ENCODE results near the gene SH3RF3. TPM values are rescaled to one million over a fixed set of nuclear protein-coding genes. Genes with fewer than 3 reads are reported as not detected.

Gene SH3RF3
- total RNA-seq, 1 experiment from 2014 or later = 1.0 TPM

DNA sequence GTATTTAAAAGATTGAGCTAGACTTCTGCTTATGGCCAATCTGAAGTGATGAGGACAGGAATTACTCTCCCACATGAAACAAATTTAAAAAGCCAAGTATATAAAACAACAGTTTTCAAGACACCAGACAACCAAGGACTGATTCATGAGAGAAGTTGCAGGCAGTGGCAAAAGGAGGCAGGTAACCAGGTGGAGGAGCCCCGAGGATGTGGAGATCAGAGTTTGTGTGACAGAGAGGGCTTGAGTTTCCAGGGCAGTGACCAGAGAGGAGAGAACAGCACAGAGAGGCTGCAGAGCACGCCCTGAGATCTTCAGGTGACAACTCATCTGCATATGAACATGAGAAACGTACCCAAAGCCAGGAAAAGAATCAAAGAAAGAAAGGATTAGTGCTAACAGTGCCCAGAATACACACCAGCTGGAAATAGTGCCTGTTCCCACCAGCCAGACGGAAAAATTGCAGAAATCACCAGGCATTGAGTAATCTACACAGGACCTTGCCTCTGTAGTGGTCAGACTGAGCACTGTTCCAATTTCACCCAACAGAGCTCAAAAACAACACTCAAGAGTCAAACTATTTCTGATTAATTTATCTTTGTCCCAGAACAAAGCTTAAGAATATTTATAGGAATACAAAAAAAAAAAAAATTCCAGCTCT lies 311.6 kb downstream of the SH3RF3 start (continued):
- TF ChIP-seq, protein P1, sequence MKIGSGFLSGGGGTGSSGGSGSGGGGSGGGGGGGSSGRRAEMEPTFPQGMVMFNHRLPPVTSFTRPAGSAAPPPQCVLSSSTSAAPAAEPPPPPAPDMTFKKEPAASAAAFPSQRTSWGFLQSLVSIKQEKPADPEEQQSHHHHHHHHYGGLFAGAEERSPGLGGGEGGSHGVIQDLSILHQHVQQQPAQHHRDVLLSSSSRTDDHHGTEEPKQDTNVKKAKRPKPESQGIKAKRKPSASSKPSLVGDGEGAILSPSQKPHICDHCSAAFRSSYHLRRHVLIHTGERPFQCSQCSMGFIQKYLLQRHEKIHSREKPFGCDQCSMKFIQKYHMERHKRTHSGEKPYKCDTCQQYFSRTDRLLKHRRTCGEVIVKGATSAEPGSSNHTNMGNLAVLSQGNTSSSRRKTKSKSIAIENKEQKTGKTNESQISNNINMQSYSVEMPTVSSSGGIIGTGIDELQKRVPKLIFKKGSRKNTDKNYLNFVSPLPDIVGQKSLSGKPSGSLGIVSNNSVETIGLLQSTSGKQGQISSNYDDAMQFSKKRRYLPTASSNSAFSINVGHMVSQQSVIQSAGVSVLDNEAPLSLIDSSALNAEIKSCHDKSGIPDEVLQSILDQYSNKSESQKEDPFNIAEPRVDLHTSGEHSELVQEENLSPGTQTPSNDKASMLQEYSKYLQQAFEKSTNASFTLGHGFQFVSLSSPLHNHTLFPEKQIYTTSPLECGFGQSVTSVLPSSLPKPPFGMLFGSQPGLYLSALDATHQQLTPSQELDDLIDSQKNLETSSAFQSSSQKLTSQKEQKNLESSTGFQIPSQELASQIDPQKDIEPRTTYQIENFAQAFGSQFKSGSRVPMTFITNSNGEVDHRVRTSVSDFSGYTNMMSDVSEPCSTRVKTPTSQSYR (CRISPR knock-in tag; IDR thresholded peaks at IDR 0.05) = no peak
- TF ChIP-seq, protein P2, sequence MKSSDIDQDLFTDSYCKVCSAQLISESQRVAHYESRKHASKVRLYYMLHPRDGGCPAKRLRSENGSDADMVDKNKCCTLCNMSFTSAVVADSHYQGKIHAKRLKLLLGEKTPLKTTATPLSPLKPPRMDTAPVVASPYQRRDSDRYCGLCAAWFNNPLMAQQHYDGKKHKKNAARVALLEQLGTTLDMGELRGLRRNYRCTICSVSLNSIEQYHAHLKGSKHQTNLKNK (CRISPR knock-in tag; IDR thresholded peaks at IDR 0.05) = no peak
- TF ChIP-seq ESRRA (CRISPR knock-in tag; IDR thresholded peaks at IDR 0.05; ENCODE audit: borderline replicate concordance) = no peak
- TF ChIP-seq, protein P3, sequence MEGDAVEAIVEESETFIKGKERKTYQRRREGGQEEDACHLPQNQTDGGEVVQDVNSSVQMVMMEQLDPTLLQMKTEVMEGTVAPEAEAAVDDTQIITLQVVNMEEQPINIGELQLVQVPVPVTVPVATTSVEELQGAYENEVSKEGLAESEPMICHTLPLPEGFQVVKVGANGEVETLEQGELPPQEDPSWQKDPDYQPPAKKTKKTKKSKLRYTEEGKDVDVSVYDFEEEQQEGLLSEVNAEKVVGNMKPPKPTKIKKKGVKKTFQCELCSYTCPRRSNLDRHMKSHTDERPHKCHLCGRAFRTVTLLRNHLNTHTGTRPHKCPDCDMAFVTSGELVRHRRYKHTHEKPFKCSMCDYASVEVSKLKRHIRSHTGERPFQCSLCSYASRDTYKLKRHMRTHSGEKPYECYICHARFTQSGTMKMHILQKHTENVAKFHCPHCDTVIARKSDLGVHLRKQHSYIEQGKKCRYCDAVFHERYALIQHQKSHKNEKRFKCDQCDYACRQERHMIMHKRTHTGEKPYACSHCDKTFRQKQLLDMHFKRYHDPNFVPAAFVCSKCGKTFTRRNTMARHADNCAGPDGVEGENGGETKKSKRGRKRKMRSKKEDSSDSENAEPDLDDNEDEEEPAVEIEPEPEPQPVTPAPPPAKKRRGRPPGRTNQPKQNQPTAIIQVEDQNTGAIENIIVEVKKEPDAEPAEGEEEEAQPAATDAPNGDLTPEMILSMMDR (IDR thresholded peaks at IDR 0.05) = no peak
- TF ChIP-seq NR1H2 (CRISPR knock-in tag; IDR thresholded peaks at IDR 0.05) = no peak

DNA sequence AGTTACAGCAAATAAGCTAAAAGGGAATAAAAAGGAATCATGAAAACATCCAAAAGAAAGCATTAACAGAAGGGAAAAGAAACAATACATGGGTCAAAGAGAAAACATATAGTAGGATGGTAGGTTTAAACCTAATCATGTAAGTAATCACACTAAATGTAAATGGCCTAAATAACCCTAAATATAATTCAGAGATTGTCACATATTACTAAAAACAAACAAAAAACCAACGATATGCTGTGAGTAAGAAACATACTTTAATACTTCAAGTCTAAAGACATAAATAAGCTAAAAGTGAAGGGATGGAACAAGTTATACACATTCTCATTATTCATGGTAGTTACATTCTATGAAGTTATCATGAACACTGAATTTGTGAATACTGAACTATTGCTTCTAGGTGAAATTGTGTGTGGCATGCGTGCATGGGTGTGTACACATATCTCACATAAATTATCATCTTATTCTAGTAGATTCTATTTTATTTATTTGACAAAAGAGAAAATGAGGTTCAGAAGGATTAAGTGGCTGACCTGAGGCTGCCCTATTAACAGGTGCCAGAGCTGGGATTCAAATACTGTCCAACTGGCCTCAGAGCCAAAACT lies 313.8 kb downstream of the SH3RF3 start:
- peaks cover 52% of the 10 kb centered on the region for H3K9me3 Mint-ChIP-seq
- H3K27ac Mint-ChIP-seq = no peak overlapping the region
- ChIA-PET POLR2A (no interaction called here), CTCF (no interaction called here)
- no peak overlapping the region for H3K4me3 Mint-ChIP-seq
- H3K27me3 Mint-ChIP-seq (ENCODE audit: low read depth) = no peaks in the 10 kb centered on the region
- ATAC-seq (no peak), DNase-seq (ENCODE audit: low spot score) (no peak)
- H3K4me1 Mint-ChIP-seq = no peaks in the 10 kb centered on the region
- H3K36me3 Mint-ChIP-seq = peaks cover 39% of the 10 kb centered on the region
- TF ChIP-seq, protein P3 (IDR thresholded peaks at IDR 0.05) = no peak
- TF ChIP-seq SMAD4 (CRISPR knock-in tag; IDR thresholded peaks at IDR 0.05) (no peak), ZBTB21 (CRISPR knock-in tag; IDR thresholded peaks at IDR 0.05; ENCODE audit: borderline replicate concordance) (no peak), CBFB (CRISPR knock-in tag; IDR thresholded peaks at IDR 0.05; ENCODE audit: low read depth) (no peak), NFYB (CRISPR knock-in tag; conservative IDR thresholded peaks at IDR 0.05; ENCODE audit: low read depth) (no peak), NFATC4 (CRISPR knock-in tag; IDR thresholded peaks at IDR 0.05) (no peak), FOXP1 (CRISPR knock-in tag; IDR thresholded peaks at IDR 0.05; ENCODE audit: borderline replicate concordance) (no peak), ZNF263 (CRISPR knock-in tag; IDR thresholded peaks at IDR 0.05; ENCODE audit: low read depth) (no peak), IRF2 (CRISPR knock-in tag; IDR thresholded peaks at IDR 0.05; ENCODE audit: borderline replicate concordance, low read depth) (no peak), ZNF219 (CRISPR knock-in tag; IDR thresholded peaks at IDR 0.05; ENCODE audit: borderline replicate concordance) (no peak), RELA (CRISPR knock-in tag; IDR thresholded peaks at IDR 0.05; ENCODE audit: borderline replicate concordance) (no peak)
- TF ChIP-seq, protein P2 (CRISPR knock-in tag; IDR thresholded peaks at IDR 0.05) = no peak
- TF ChIP-seq, protein P4, sequence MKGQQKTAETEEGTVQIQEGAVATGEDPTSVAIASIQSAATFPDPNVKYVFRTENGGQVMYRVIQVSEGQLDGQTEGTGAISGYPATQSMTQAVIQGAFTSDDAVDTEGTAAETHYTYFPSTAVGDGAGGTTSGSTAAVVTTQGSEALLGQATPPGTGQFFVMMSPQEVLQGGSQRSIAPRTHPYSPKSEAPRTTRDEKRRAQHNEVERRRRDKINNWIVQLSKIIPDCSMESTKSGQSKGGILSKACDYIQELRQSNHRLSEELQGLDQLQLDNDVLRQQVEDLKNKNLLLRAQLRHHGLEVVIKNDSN (CRISPR knock-in tag; IDR thresholded peaks at IDR 0.05) = no peak
- TF ChIP-seq, protein P5, sequence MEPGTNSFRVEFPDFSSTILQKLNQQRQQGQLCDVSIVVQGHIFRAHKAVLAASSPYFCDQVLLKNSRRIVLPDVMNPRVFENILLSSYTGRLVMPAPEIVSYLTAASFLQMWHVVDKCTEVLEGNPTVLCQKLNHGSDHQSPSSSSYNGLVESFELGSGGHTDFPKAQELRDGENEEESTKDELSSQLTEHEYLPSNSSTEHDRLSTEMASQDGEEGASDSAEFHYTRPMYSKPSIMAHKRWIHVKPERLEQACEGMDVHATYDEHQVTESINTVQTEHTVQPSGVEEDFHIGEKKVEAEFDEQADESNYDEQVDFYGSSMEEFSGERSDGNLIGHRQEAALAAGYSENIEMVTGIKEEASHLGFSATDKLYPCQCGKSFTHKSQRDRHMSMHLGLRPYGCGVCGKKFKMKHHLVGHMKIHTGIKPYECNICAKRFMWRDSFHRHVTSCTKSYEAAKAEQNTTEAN (CRISPR knock-in tag; IDR thresholded peaks at IDR 0.05) = no peak
- TF ChIP-seq, protein P6, sequence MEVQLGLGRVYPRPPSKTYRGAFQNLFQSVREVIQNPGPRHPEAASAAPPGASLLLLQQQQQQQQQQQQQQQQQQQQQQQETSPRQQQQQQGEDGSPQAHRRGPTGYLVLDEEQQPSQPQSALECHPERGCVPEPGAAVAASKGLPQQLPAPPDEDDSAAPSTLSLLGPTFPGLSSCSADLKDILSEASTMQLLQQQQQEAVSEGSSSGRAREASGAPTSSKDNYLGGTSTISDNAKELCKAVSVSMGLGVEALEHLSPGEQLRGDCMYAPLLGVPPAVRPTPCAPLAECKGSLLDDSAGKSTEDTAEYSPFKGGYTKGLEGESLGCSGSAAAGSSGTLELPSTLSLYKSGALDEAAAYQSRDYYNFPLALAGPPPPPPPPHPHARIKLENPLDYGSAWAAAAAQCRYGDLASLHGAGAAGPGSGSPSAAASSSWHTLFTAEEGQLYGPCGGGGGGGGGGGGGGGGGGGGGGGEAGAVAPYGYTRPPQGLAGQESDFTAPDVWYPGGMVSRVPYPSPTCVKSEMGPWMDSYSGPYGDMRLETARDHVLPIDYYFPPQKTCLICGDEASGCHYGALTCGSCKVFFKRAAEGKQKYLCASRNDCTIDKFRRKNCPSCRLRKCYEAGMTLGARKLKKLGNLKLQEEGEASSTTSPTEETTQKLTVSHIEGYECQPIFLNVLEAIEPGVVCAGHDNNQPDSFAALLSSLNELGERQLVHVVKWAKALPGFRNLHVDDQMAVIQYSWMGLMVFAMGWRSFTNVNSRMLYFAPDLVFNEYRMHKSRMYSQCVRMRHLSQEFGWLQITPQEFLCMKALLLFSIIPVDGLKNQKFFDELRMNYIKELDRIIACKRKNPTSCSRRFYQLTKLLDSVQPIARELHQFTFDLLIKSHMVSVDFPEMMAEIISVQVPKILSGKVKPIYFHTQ (CRISPR knock-in tag; IDR thresholded peaks at IDR 0.05) = no peak
- TF ChIP-seq, protein P7, sequence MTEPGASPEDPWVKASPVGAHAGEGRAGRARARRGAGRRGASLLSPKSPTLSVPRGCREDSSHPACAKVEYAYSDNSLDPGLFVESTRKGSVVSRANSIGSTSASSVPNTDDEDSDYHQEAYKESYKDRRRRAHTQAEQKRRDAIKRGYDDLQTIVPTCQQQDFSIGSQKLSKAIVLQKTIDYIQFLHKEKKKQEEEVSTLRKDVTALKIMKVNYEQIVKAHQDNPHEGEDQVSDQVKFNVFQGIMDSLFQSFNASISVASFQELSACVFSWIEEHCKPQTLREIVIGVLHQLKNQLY (CRISPR knock-in tag; IDR thresholded peaks at IDR 0.05) = no peak
- TF ChIP-seq, protein P8, sequence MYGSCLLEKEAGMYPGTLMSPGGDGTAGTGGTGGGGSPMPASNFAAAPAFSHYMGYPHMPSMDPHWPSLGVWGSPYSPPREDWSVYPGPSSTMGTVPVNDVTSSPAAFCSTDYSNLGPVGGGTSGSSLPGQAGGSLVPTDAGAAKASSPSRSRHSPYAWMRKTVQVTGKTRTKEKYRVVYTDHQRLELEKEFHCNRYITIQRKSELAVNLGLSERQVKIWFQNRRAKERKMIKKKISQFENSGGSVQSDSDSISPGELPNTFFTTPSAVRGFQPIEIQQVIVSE (CRISPR knock-in tag; IDR thresholded peaks at IDR 0.05; ENCODE audit: borderline replicate concordance) = no peak

Measured in WTC11 (cell line).